ENCODE results near the gene ESAM. TPM values are rescaled to one million over a fixed set of nuclear protein-coding genes. Genes with fewer than 3 reads are reported as not detected.
A peak's percentile ranks its signal among the peaks of the same experiment; 100 is the strongest.

Gene ESAM
- total and polyA plus RNA-seq, 4 donors, result 33.2 to 182 (median 103) TPM

DNA sequence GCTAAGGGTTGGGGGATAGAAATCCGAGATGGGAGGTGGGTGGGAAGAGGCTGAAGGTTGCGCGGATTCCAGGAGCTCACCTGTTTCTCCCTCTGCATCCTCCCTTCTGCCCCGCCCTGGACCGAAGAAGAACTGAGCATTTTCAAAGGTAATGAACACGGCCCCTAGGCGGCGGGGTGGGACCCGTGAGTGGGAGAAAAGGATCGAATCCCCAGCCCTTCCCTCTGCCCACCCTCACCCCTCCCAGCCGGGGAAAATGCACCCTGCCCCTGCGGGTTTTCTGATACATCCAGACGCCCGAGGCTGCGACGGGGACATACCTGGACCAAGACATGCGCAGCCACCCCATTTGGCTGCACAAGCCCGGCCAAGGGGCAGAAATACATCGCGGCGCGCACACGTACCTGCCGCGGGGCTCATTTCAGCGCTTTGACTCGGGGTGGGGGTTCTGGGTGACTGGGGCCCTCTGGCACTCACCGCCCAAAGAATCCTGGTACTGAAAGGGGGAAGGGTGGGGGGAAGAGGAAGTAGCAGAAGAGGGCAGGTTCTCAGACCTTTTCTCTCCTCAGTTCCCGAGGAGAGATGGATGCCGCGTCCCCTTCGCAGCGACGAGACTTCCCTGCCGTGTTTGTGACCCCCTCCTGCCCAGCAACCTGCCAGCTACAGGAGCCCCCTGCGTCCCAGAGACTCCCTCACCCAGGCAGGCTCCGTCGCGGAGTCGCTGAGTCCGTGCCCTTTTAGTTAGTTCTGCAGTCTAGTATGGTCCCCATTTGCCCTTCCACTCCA, 16.1 kb downstream of the ESAM start:
- 61% methylated on average over 38 to 41 of the region's 41 CpGs for WGBS, 2 donors
- H3K4me1 ChIP-seq (ENCODE audit: control insufficient read depth in 1 of 2, insufficient read depth in 2 of 2, low read length in 2 of 2), result no peaks in the 10 kb centered on the region
- H3K27ac ChIP-seq (ENCODE audit: low read depth in 1 of 2, low read length in 2 of 2), result no peak overlapping the region
- H3K27me3 ChIP-seq (ENCODE audit: control insufficient read depth in 1 of 2, insufficient read depth in 2 of 2, low read length in 1 of 2), result no peaks in the 10 kb centered on the region
- no peaks in the 10 kb centered on the region for H3K9me3 ChIP-seq (ENCODE audit: control insufficient read depth, low read length)
- ATAC-seq (ENCODE audit: low FRiP score) (no peak), DNase-seq (no peak)
- no peak overlapping the region for H3K4me3 ChIP-seq (ENCODE audit: low read length in 2 of 2)
- intact Hi-C loops (cut with DNase I), result no loop called here
- no peaks in the 10 kb centered on the region for H3K36me3 ChIP-seq (ENCODE audit: control insufficient read depth in 1 of 2, insufficient read depth in 2 of 2, low read length in 1 of 2)

DNA sequence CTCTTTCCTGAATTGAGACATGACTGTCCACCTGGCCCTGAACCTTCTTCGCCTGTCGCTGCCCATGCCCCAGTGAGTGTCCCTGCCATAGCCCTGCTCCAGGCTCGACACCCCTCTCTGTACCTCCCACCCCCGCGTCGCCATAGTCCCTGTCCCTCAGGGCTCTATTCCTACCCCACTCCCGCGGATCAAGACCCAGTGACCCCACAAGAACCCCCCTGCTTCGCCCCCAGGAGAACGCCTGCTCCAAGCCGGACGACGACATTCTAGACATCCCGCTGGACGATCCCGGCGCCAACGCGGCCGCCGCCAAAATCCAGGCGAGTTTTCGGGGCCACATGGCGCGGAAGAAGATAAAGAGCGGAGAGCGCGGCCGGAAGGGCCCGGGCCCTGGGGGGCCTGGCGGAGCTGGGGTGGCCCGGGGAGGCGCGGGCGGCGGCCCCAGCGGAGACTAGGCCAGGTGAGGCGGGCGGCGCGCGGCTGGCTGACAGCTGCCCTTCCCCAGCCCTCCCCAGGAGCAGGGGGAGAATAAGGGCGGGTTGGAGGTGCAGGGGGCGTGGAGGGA, 16.7 kb downstream of the ESAM start:
- H3K27me3 ChIP-seq (ENCODE audit: control insufficient read depth in 1 of 2, insufficient read depth in 2 of 2, low read length in 1 of 2), result no peaks in the 10 kb centered on the region
- DNase-seq, result no peak
- no peaks in the 10 kb centered on the region for H3K9me3 ChIP-seq (ENCODE audit: control insufficient read depth, low read length)

DNA sequence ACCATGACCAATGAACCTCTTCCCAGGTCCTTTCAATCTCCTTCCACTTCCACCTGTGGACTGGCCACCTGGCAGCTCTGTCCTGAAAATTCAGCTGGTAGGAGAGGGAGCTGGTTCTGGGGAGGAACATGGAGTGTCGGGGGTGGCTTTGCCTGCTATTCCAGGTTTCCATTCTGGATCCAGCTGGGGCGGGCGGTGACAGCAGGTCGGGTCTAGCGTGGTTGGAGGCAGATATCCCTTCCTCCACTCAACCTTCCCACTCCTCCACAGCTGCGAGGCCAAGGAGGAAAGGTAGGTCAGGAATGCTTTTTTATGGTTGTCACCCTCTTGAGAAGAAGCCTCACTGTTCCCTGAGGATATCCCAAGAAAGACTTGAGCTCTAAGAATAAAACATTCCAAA, 19.0 kb downstream of the ESAM start:
- no peak for DNase-seq
- H3K4me3 ChIP-seq (ENCODE audit: low read length in 2 of 2), result no peak overlapping the region
- no peak overlapping the region for H3K27ac ChIP-seq (ENCODE audit: low read depth in 1 of 2, low read length in 2 of 2)
- no peaks in the 10 kb centered on the region for H3K4me1 ChIP-seq (ENCODE audit: control insufficient read depth in 1 of 2, insufficient read depth in 2 of 2, low read length in 2 of 2)
- WGBS, 2 donors, result 93 to 94% methylated on average over 6 of the region's 6 CpGs
- H3K36me3 ChIP-seq (ENCODE audit: control insufficient read depth in 1 of 2, insufficient read depth in 2 of 2, low read length in 1 of 2), result no peaks in the 10 kb centered on the region
- no peaks in the 10 kb centered on the region for H3K9me3 ChIP-seq (ENCODE audit: control insufficient read depth, low read length)
- intact Hi-C loops (cut with DNase I), result loop anchor here (5.0 kb wide), 2 partner anchors 71 to 76 kb away; partner anchors contain the start of genes SIAE (in 1 of the 2) and SPA17 (in 1 of the 2)
- H3K27me3 ChIP-seq (ENCODE audit: control insufficient read depth in 1 of 2, insufficient read depth in 2 of 2, low read length in 1 of 2), result no peaks in the 10 kb centered on the region
- no peak for ATAC-seq (ENCODE audit: low FRiP score)

More for the DNA sequence above, 16.7 kb downstream of the ESAM start:
- H3K27ac ChIP-seq (ENCODE audit: low read depth in 1 of 2, low read length in 2 of 2), result no peak overlapping the region
- no peak for ATAC-seq (ENCODE audit: low FRiP score)
- H3K4me1 ChIP-seq (ENCODE audit: control insufficient read depth in 1 of 2, insufficient read depth in 2 of 2, low read length in 2 of 2), result no peaks in the 10 kb centered on the region
- H3K36me3 ChIP-seq (ENCODE audit: control insufficient read depth in 1 of 2, insufficient read depth in 2 of 2, low read length in 1 of 2), result no peaks in the 10 kb centered on the region
- WGBS, 2 donors, result 63 to 71% methylated on average over 44 of the region's 44 CpGs
- H3K4me3 ChIP-seq (ENCODE audit: low read length in 2 of 2), result no peak overlapping the region
- intact Hi-C loops (cut with DNase I), result no loop called here

DNA sequence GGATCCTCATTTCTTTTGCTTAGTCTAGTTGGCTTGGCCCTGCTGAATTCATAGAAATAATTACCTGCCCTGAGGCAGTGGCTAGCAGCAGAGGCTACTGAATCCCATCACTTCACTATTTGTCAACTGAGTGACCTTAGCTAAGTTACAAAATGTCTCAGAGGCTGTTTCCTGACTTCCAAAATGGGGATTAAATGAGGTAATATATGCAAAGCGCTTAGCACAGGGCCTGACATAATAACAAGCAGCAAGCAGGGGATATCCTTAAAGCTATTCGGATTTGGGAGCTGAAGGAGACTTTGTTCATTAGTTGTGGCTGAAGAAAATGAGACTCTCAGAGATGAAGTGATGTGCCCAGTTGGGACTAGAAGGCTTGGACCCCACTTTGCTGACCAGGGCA, 19.5 kb downstream of the ESAM start:
- Histone ChIP-seq H3K9me3 (ENCODE audit: control insufficient read depth, low read length) (no peaks in the 10 kb centered on the region), H3K36me3 (ENCODE audit: control insufficient read depth in 1 of 2, insufficient read depth in 2 of 2, low read length in 1 of 2) (no peaks in the 10 kb centered on the region), H3K4me3 (ENCODE audit: low read length in 2 of 2) (no peak overlapping the region), H3K27ac (ENCODE audit: low read depth in 1 of 2, low read length in 2 of 2) (no peak overlapping the region), H3K27me3 (ENCODE audit: control insufficient read depth in 1 of 2, insufficient read depth in 2 of 2, low read length in 1 of 2) (no peaks in the 10 kb centered on the region), H3K4me1 (ENCODE audit: control insufficient read depth in 1 of 2, insufficient read depth in 2 of 2, low read length in 2 of 2) (no peaks in the 10 kb centered on the region)
- DNase-seq (no peak), ATAC-seq (ENCODE audit: low FRiP score) (no peak)
- WGBS, 2 donors, result 91 to 94% methylated on average over 2 of the region's 2 CpGs
- intact Hi-C loops (cut with DNase I), result loop anchor here (5.0 kb wide), 2 partner anchors 70 to 75 kb away; partner anchors contain the start of genes SIAE (in 1 of the 2) and SPA17 (in 1 of the 2)

DNA sequence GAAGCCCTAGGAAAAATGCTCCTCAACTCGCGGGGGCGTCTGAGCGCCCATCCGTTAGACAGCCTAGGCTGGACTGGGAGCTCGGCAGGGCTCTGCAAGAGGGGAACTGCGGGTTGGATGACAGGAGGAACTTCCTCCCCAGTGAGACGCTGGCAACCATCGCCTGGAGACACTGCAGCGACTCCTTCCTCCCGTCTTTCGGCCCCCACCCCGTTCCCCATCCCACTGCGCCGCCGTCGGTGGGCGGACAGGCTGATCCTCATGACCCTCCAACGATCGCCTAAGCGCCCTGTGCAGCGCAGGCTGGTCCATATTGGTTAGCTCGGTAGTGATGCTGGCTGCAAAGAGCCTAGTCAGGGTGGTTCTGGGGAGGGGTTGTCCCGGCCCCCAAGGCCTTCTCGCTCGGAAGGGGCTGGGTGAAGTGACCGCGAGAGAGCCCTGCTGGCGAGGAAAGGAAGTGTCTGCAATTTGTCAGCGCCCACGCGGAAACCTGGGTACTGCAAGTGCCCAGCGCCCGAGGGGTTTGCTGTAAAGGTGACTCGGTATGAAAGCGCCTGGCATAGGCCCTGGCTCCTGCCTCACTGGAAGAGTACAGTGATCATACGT, 21.7 kb downstream of the ESAM start:
- Histone ChIP-seq H3K9me3 (ENCODE audit: control insufficient read depth, low read length) (no peaks in the 10 kb centered on the region), H3K4me3 (ENCODE audit: low read length in 2 of 2) (peak overlapping the region; percentile 62 to 77), H3K36me3 (ENCODE audit: control insufficient read depth in 1 of 2, insufficient read depth in 2 of 2, low read length in 1 of 2) (no peaks in the 10 kb centered on the region), H3K4me1 (ENCODE audit: control insufficient read depth in 1 of 2, insufficient read depth in 2 of 2, low read length in 2 of 2) (no peaks in the 10 kb centered on the region), H3K27ac (ENCODE audit: low read depth in 1 of 2, low read length in 2 of 2) (peak overlapping the region in 1 of 2 donors; percentile 2), H3K27me3 (ENCODE audit: control insufficient read depth in 1 of 2, insufficient read depth in 2 of 2, low read length in 1 of 2) (no peaks in the 10 kb centered on the region)
- intact Hi-C loops (cut with DNase I), result loop anchor here (5.0 kb wide), 2 partner anchors 68 to 73 kb away; partner anchors contain the start of genes SIAE (in 1 of the 2) and SPA17 (in 1 of the 2)
- ATAC-seq (ENCODE audit: low FRiP score), result peak; percentile 65
- peak; percentile 73 to 87 for DNase-seq
- WGBS, 2 donors, result 1% methylated on average over 36 to 37 of the region's 37 CpGs

DNA sequence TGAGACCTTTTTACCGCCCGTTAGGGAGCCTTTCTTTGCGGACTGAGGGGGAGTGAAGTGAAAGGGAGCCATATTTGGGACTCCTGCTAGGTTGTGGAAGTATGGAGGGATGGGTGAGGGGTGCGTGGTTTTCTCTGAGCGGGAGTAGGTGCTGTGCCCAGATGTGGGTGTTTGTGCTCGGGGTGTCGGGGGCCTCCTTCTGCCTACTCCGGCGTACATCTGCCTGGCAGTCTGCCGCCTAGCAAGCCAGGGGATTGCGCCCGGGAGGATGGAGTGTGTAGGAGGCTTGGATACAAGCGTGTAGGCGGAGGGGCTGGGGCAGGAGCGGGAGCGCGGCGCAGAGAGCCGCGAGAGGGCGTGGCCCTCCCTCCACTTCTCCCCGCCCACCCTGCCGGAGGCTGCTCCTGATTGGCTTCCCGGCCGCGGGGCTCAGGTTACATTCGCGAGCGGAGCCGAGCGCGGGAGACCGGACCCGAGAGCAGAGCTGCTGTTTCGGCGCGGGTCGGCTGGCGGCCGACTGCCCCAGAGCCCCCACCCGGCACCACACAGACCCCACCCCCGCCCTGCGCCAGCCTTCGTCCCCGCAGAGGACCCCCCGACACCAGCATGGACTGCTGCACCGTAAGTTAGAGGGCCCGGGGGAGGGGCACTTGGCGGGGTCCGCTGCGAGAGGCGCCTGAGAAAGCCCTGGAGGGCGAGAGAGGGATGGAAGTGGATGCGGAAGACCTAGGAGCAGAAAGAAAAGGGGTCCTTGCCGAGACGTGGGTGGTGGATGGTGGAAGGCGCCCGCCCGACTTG, 22.4 kb downstream of the ESAM start, which contains the start of gene NRGN:
NRGN (plus strand) TSS at position 464 of the 798 bp plus-strand sequence; CDS start at position 607, 143 bp downstream.
- WGBS, 2 donors, result 0 to 1% methylated on average over 36 to 59 of the region's 59 CpGs
- Histone ChIP-seq H3K27me3 (ENCODE audit: control insufficient read depth in 1 of 2, insufficient read depth in 2 of 2, low read length in 1 of 2) (no peaks in the 10 kb centered on the region), H3K4me3 (ENCODE audit: low read length in 2 of 2) (peak within 1 kb of the TSS; percentile 62 to 77), H3K4me1 (ENCODE audit: control insufficient read depth in 1 of 2, insufficient read depth in 2 of 2, low read length in 2 of 2) (no peaks in the 10 kb centered on the region), H3K9me3 (ENCODE audit: control insufficient read depth, low read length) (no peaks in the 10 kb centered on the region), H3K27ac (ENCODE audit: low read depth in 1 of 2, low read length in 2 of 2) (peak within 1 kb of the TSS in 1 of 2 donors; percentile 2), H3K36me3 (ENCODE audit: control insufficient read depth in 1 of 2, insufficient read depth in 2 of 2, low read length in 1 of 2) (no peaks in the 10 kb centered on the region)
- peak; percentile 96 to 98 for DNase-seq
- intact Hi-C loops (cut with DNase I), result loop anchor here (5.0 kb wide), 2 partner anchors 67 to 72 kb away; partner anchors contain the start of genes SIAE (in 1 of the 2) and SPA17 (in 1 of the 2)
- ATAC-seq (ENCODE audit: low FRiP score), result peak; percentile 97

DNA sequence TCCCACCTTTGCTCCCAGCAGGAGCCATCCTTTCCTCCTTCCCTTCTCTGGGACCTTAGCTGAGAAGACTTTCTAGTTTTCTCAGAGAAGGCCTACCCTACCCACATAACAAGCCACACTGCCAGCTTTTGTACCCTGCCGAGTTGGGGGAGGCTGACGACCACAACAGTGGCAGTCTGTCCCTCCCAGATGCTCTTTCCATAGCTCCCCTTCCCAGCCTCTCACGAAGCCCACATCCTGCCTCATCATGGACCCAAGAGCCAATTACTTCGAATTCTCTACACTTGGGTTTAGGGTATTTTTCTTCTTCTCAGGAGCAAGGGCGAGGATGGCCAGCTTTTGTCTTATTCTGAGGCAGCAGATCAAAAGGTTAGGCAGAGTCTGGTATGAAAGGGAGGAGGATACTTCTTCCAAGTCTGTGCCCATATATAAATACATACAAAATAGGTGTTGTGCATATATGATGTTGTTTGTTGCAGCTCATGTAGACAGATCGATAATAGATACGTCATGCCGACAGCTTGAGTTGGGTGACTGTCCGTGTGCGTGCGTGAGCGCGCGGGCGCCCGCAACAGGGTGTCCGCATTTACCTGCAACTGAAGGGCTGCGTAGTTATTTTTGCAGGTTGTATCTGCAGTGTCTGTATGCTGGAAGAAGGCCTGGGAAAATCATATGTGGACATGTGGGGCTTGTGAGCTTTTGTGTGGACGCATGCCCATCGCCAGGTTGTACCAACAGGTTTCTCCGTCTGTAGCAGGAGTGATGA, 23.2 kb downstream of the ESAM start:
- intact Hi-C loops (cut with DNase I), result no loop called here

More for the DNA sequence above, 23.2 kb downstream of the ESAM start:
- Histone ChIP-seq H3K27ac (ENCODE audit: low read depth in 1 of 2, low read length in 2 of 2) (no peak overlapping the region), H3K27me3 (ENCODE audit: control insufficient read depth in 1 of 2, insufficient read depth in 2 of 2, low read length in 1 of 2) (no peaks in the 10 kb centered on the region), H3K9me3 (ENCODE audit: control insufficient read depth, low read length) (no peaks in the 10 kb centered on the region), H3K36me3 (ENCODE audit: control insufficient read depth in 1 of 2, insufficient read depth in 2 of 2, low read length in 1 of 2) (no peaks in the 10 kb centered on the region), H3K4me1 (ENCODE audit: control insufficient read depth in 1 of 2, insufficient read depth in 2 of 2, low read length in 2 of 2) (no peaks in the 10 kb centered on the region), H3K4me3 (ENCODE audit: low read length in 2 of 2) (no peak overlapping the region)
- no peak for ATAC-seq (ENCODE audit: low FRiP score)
- DNase-seq, result no peak
- WGBS, 2 donors, result 90% methylated on average over 21 of the region's 21 CpGs
